ENCODE data around the gene FRMD4B. TPM values are rescaled to one million over a fixed set of nuclear protein-coding genes. Genes with fewer than 3 reads are reported as not detected.

FRMD4B gene
- total and polyA plus RNA-seq, 12 donors = 5.5 to 165 (median 17.4) TPM

- H3K27ac ChIP-seq = no peak overlapping the region
- TF ChIP-seq CTCF (IDR thresholded peaks at IDR 0.05) (no peak), POLR2A (IDR thresholded peaks at IDR 0.05) (no peak)
- WGBS, 4 donors = 5 to 11% (median 8%) methylated on average over 1 of the region's 1 CpG
- no peaks in the 10 kb centered on the region for H3K36me3 ChIP-seq (replicated peaks in 1 of 2)
- no peaks in the 10 kb centered on the region for H3K27me3 ChIP-seq
- H3K4me3 ChIP-seq = no peak overlapping the region
- no peaks in the 10 kb centered on the region for H3K9me3 ChIP-seq (replicated peaks in 1 of 3)
- intact Hi-C loops (cut with DNase I) = no loop called here
- no peak for DNase-seq
- H3K4me1 ChIP-seq (replicated peaks in 1 of 2) = no peaks in the 10 kb centered on the region
Observed at GRCh38 chr3:69129531-69129930, 256.4 kb downstream of the FRMD4B start.

GRCh38 chr3:69128509-69128908, 257.4 kb downstream of the FRMD4B start:
- Histone ChIP-seq H3K4me3 (no peak overlapping the region), H3K4me1 (replicated peaks in 1 of 2) (no peaks in the 10 kb centered on the region), H3K27ac (no peak overlapping the region), H3K9me3 (replicated peaks in 1 of 3) (no peaks in the 10 kb centered on the region), H3K27me3 (no peaks in the 10 kb centered on the region), H3K36me3 (replicated peaks in 1 of 2) (no peaks in the 10 kb centered on the region)
- TF ChIP-seq POLR2A (IDR thresholded peaks at IDR 0.05) (no peak), CTCF (IDR thresholded peaks at IDR 0.05) (no peak)
- no peak for DNase-seq
- intact Hi-C loops (cut with DNase I) = no loop called here

- peaks cover 0 to 3% of the 10 kb centered on the region in 2 donors for H3K4me1 ChIP-seq (replicated peaks in 1 of 2)
- no peaks in the 10 kb centered on the region for H3K27me3 ChIP-seq
- 64 to 96% (median 83%) methylated on average over 2 of the region's 2 CpGs for WGBS, 4 donors
- no peak overlapping the region for H3K27ac ChIP-seq
- no peaks in the 10 kb centered on the region for H3K36me3 ChIP-seq (replicated peaks in 1 of 2)
- no peak overlapping the region for H3K4me3 ChIP-seq
- intact Hi-C loops (cut with DNase I) = no loop called here
- no peak for TF ChIP-seq POLR2A (IDR thresholded peaks at IDR 0.05)
- no peak for TF ChIP-seq CTCF (IDR thresholded peaks at IDR 0.05)
- DNase-seq = no peak
- H3K9me3 ChIP-seq (replicated peaks in 1 of 3) = no peaks in the 10 kb centered on the region
Observed at GRCh38 chr3:69126999-69127398, 258.9 kb downstream of the FRMD4B start.

- H3K27me3 ChIP-seq = no peaks in the 10 kb centered on the region
- TF ChIP-seq POLR2A (IDR thresholded peaks at IDR 0.05) (no peak), CTCF (IDR thresholded peaks at IDR 0.05) (no peak)
- 78 to 91% (median 83%) methylated on average over 3 of the region's 3 CpGs for WGBS, 4 donors
- no peak overlapping the region for H3K27ac ChIP-seq
- H3K4me1 ChIP-seq (replicated peaks in 1 of 2) = peaks cover 0 to 8% of the 10 kb centered on the region in 2 donors
- no peak for DNase-seq
- intact Hi-C loops (cut with DNase I) = no loop called here
- H3K9me3 ChIP-seq (replicated peaks in 1 of 3) = no peaks in the 10 kb centered on the region
- H3K36me3 ChIP-seq (replicated peaks in 1 of 2) = no peaks in the 10 kb centered on the region
- no peak overlapping the region for H3K4me3 ChIP-seq
Observed at GRCh38 chr3:69126216-69126615, 259.7 kb downstream of the FRMD4B start.

Measured in adrenal gland (tissue), 12 donors.